Lower lobe of right lung (tissue), 2 donors: Measurements from ENCODE around the gene MST1. TPM values are rescaled to one million over a fixed set of nuclear protein-coding genes. Genes with fewer than 3 reads are reported as not detected.
A peak's percentile ranks its signal among the peaks of the same experiment; 100 is the strongest.

Experiments
- ATAC-seq, 2 donors: fragments of 200-7000 bp; cut with Tn5 transposase; one replicate each; pipeline ENCODE4 v1.9.1; 2020 to 2022; ENCODE audit warnings: mild to moderate bottlenecking in 2 of 2, moderate library complexity in 2 of 2
- DNase-seq: peaks from one replicate; pipeline ENCODE4 v3.0.0-alpha.2; 2020
- H3K27ac ChIP-seq: fragments of 200-600 bp; one replicate; pipeline ENCODE4 v1.8.0; 2022
- H3K27me3 ChIP-seq: fragments of 200-600 bp; one replicate; pipeline ENCODE4 v1.8.0; 2022; ENCODE audit warnings: low read depth
- H3K36me3 ChIP-seq: fragments of 200-600 bp; one replicate; pipeline ENCODE4 v1.8.0; 2022; ENCODE audit warnings: mild to moderate bottlenecking
- H3K4me1 ChIP-seq: fragments of 200-600 bp; one replicate; pipeline ENCODE4 v1.8.0; 2022
- H3K4me3 ChIP-seq: fragments of 200-600 bp; one replicate; pipeline ENCODE4 v1.8.0; 2022; ENCODE audit warnings: mild to moderate bottlenecking
- H3K9me3 ChIP-seq: fragments of 200-600 bp; one replicate; pipeline ENCODE4 v1.8.0; 2022
- CTCF ChIP-seq: fragments of 200-600 bp; IDR thresholded peaks from one replicate; pipeline ENCODE4 v1.8.0; 2022; ENCODE audit warnings: antibody characterized with exemption, mild to moderate bottlenecking
- intact Hi-C: fragments of 100-400 bp; cut with DNase I; formaldehyde crosslinking; loops from one replicate; pipeline ENCODE4 v1.11.0; 2022
- total RNA-seq: library from RNA; stranded (reverse); fragmentation: NEBNext Ultra II Directional; extraction: Animal tissue kit (Norgen Biotek cat#: 25700); gene quantifications from one replicate; pipeline ENCODE4 v1.2.1, GENCODE V29; 2021
- donor health status: DM: no; HTN: yes; CAD: no; lungs with severe emphysema.

The MST1 gene
- total RNA-seq, 1 donor from 2014 or later, result 17.5 TPM

GRCh38 chr3:49706456-49707112 is 17.3 kb upstream of the MST1 start:
- H3K4me3 ChIP-seq, result no peak overlapping the region

GRCh38 chr3:49705390-49705960 is 16.2 kb upstream of the MST1 start:
- no peak for ATAC-seq
- Histone ChIP-seq H3K27me3 (no peaks in the 10 kb centered on the region), H3K27ac (no peak overlapping the region), H3K9me3 (no peaks in the 10 kb centered on the region), H3K4me1 (peaks cover 8% of the 10 kb centered on the region), H3K4me3 (no peak overlapping the region), H3K36me3 (peaks cover 61% of the 10 kb centered on the region)
- no peak for TF ChIP-seq CTCF
- no peak for DNase-seq
- intact Hi-C loops, result no loop called here

More at GRCh38 chr3:49706456-49707112, 17.3 kb upstream of the MST1 start:
- ATAC-seq (no peak), DNase-seq (no peak)
- TF ChIP-seq CTCF, result no peak
- intact Hi-C loops, result no loop called here
- Histone ChIP-seq H3K4me1 (peaks cover 8% of the 10 kb centered on the region), H3K36me3 (peaks cover 58% of the 10 kb centered on the region), H3K9me3 (no peaks in the 10 kb centered on the region), H3K27me3 (no peaks in the 10 kb centered on the region), H3K27ac (no peak overlapping the region)

GRCh38 chr3:49704629-49705028 is 15.4 kb upstream of the MST1 start:
- no peaks in the 10 kb centered on the region for H3K9me3 ChIP-seq
- intact Hi-C loops, result no loop called here
- peaks cover 70% of the 10 kb centered on the region for H3K36me3 ChIP-seq
- H3K27ac ChIP-seq, result no peak overlapping the region
- no peak for TF ChIP-seq CTCF
- H3K27me3 ChIP-seq, result no peaks in the 10 kb centered on the region
- no peak for DNase-seq
- no peak overlapping the region for H3K4me3 ChIP-seq
- H3K4me1 ChIP-seq, result peaks cover 8% of the 10 kb centered on the region
- ATAC-seq, result no peak

- intact Hi-C loops, result no loop called here
- no peak for TF ChIP-seq CTCF
- H3K36me3 ChIP-seq, result peaks cover 74% of the 10 kb centered on the region
- no peak overlapping the region for H3K27ac ChIP-seq
- ATAC-seq, result no peak
- H3K4me1 ChIP-seq, result peaks cover 8% of the 10 kb centered on the region
- no peak for DNase-seq
- H3K4me3 ChIP-seq, result no peak overlapping the region
- no peaks in the 10 kb centered on the region for H3K9me3 ChIP-seq
- H3K27me3 ChIP-seq, result no peaks in the 10 kb centered on the region
Measured at GRCh38 chr3:49703956-49704355, 14.7 kb upstream of the MST1 start.

- Histone ChIP-seq H3K4me1 (peaks cover 8% of the 10 kb centered on the region), H3K36me3 (peaks cover 79% of the 10 kb centered on the region), H3K27ac (no peak overlapping the region), H3K4me3 (no peak overlapping the region), H3K27me3 (no peaks in the 10 kb centered on the region), H3K9me3 (no peaks in the 10 kb centered on the region)
- intact Hi-C loops, result no loop called here
- DNase-seq (peak; percentile 63), ATAC-seq (peak; percentile 76 to 82)
- peak; percentile 80 for TF ChIP-seq CTCF
Measured at GRCh38 chr3:49703443-49703927, 14.2 kb upstream of the MST1 start.
